ENCODE results near the gene PRR16.

Gene PRR16

DNA sequence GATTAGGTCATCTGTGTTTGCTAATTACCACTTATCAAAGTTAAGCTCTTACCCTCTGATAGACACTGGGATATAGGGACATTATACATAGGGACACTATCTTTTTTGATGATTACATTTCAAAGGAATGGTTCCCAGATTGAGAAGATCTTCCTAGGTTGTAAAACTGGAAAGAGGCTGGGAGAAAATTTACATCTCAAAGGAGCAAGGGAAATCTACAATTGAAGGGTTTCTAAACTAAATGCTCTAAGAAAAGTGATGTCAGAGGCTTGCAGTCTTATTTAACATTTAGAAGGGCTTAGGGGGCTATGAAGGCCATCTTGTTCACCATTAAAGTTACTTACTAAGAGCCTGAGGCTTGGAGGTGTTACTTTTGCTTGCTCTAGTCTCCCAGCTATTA lies 242.8 kb downstream of the PRR16 start:
- DNase-seq (ENCODE audit: low read depth in 2 of 2, low spot score in 1 of 2) = no peak

DNA sequence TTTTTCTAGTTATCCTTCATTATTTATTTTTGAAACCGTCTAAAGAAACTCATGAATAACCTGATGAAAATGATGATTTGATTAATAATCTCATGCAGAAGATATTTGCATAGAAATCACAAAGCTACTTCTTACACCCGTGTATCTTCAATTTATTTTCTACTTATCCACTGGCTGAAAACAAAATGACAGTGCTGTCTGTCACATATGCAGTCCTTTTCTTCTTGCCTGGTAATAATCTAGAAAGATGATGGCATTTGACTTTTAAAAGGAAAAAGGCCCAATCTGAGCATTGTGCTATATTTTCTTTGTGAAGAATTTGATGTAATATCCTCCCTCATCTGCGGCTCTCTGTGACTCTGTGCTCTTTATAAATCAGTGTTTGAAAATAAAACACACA lies 253.3 kb downstream of the PRR16 start:
- no peak for DNase-seq (ENCODE audit: low read depth in 2 of 2, low spot score in 1 of 2)

DNA sequence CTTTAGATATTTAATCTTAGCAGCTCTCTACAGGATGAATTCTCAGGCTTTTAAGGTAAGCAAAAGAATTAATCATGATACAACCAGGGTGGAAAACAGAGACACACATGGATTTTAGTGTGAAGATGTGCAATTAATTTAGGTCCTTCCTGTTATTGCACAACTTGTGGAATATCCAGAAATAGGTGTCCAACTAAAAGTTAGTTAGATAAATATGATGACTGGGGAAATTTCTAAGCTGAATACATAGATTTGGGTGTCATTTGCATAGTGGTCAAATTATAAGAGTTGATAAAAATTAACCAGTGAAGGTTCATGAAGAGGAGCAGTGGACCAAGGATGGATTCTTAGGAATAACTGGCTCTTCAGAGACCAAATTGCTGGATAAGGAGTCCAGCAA lies 266.1 kb downstream of the PRR16 start:
- DNase-seq (ENCODE audit: low read depth in 2 of 2, low spot score in 1 of 2) = no peak

DNA sequence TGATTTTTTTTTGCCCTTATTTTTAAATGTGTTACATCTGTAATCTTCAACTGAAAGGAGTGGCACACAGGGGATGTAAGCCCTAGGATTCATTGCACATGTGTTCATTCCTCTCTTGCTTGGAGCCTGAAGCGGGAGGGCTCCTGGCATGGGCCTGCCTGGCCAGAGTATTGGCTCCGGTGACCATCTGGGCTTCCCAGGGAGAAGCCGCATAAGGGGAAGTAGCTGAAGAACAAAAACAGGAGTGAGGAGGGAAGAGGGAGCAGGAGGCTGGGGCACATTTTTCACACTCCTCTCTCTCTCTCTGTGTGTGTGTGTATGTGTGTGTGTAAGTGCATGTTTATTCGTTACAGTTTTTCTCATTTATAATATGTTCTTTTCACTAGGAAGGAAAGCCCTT lies 269.9 kb downstream of the PRR16 start:
- no peak for DNase-seq (ENCODE audit: low read depth in 2 of 2, low spot score in 1 of 2)

DNA sequence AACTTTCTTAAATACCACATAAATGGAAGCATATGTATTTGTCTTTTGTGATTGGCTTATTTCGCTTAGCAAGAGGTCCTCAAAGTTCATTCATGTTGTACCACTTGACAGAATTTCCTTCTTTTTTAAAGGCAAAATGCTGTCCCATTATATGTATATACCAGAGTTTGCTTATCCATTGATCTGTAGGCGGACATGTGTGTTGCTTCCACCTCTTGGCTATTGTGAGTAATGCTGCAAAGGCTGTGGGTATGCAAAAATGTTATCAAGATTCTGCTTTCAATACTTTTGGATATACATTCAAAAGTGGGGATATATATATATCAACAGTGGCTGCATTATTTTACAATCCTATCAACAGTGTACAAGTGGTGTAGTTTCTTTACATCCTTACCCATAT lies 271.0 kb downstream of the PRR16 start:
- no peak for DNase-seq (ENCODE audit: low read depth in 2 of 2, low spot score in 1 of 2)
